Sigmoid colon (tissue), 4 donors: ENCODE data around the gene ELMO1.

Experiments used
- CTCF ChIP-seq, 4 experiments: fragments of 450-650 bp in 3 of 4; fragments of 200-600 bp in 1 of 4; IDR thresholded peaks; one replicate each; pipeline ENCODE4 v1.5.1; 2016 to 2019; ENCODE audit warnings: antibody characterized with exemption in 4 of 4, mild to moderate bottlenecking in 3 of 4, moderate library complexity in 2 of 4
- EP300 ChIP-seq, 4 donors: sonication (generic); formaldehyde crosslinking; IDR thresholded peaks; one replicate each; pipeline ENCODE4 v1.6.1; 2017; ENCODE audit warnings: antibody characterized with exemption in 4 of 4
- POLR2A ChIP-seq, 2 donors: fragments of 450-650 bp; IDR thresholded peaks; one replicate each; pipeline ENCODE4 v1.6.1; 2016; ENCODE audit warnings: antibody characterized with exemption in 2 of 2, mild to moderate bottlenecking in 2 of 2, moderate library complexity in 2 of 2
- POLR2AphosphoS5 ChIP-seq, 4 donors: sonication (generic); formaldehyde crosslinking; IDR thresholded peaks; one replicate each; pipeline ENCODE4 v1.6.1; 2017; ENCODE audit warnings: antibody characterized with exemption in 4 of 4

- TF ChIP-seq CTCF (IDR thresholded peaks at IDR 0.05) (no peak), POLR2A (IDR thresholded peaks at IDR 0.05) (no peak), POLR2AphosphoS5 (IDR thresholded peaks at IDR 0.05) (peak in 3 of 4 donors; percentile 29 to 51 (median 47)), EP300 (IDR thresholded peaks at IDR 0.05) (no peak)
Observed at GRCh38 chr7:37354656-37355131, 94.0 kb downstream of the ELMO1 start.
